Fibroblast of skin of right biceps (primary cell): Measurements from ENCODE around the gene VEZT.
"Not testable (repeated sequence)": the region's sequence is repeated elsewhere in the genome, so short reads cannot be mapped to it uniquely, and the experiment has no call there.

Source experiments
- DNase-seq: peaks from one replicate; pipeline ENCODE4 v3.0.0-alpha.2; 2013

The VEZT gene

GRCh38 chr12:95262808-95263207, 45.2 kb downstream of the VEZT start:
- DNase-seq: peak; percentile 49

GRCh38 chr12:95265765-95266164, 48.2 kb downstream of the VEZT start:
- no peak for DNase-seq

- DNase-seq: no peak
These were observed 48.6 kb downstream of the VEZT start for GRCh38 chr12:95266254-95266653.

GRCh38 chr12:95269892-95270291, 52.3 kb downstream of the VEZT start:
- DNase-seq: no peak

- no peak for DNase-seq
These were observed 53.9 kb downstream of the VEZT start for GRCh38 chr12:95271465-95271864.

GRCh38 chr12:95277139-95277538, 59.5 kb downstream of the VEZT start:
- peak; percentile 85 for DNase-seq

- DNase-seq: no peak
These were observed 62.2 kb downstream of the VEZT start for GRCh38 chr12:95279856-95280255.

GRCh38 chr12:95282266-95282665, 64.7 kb downstream of the VEZT start:
- DNase-seq: no peak

GRCh38 chr12:95283371-95283770, 65.8 kb downstream of the VEZT start:
- DNase-seq: no peak

GRCh38 chr12:95286713-95287112, 69.1 kb downstream of the VEZT start:
- DNase-seq: no peak

GRCh38 chr12:95291501-95291900, 73.9 kb downstream of the VEZT start:
- no peak for DNase-seq

GRCh38 chr12:95298916-95299315, 81.3 kb downstream of the VEZT start:
- no peak for DNase-seq

- no peak for DNase-seq
These were observed 82.7 kb downstream of the VEZT start for GRCh38 chr12:95300286-95300685.

- peak; percentile 41 for DNase-seq
These were observed 85.9 kb downstream of the VEZT start for GRCh38 chr12:95303476-95303875.

GRCh38 chr12:95304673-95305198, 87.1 kb downstream of the VEZT start:
- peak; percentile 66 for DNase-seq

- no peak for DNase-seq
These were observed 95.0 kb downstream of the VEZT start for GRCh38 chr12:95312656-95313055.

- not testable (repeated sequence) for DNase-seq
These were observed 97.1 kb downstream of the VEZT start for GRCh38 chr12:95314756-95315155.

GRCh38 chr12:95316798-95317197, 99.2 kb downstream of the VEZT start:
- DNase-seq: no peak

GRCh38 chr12:95318071-95318545, 100.5 kb downstream of the VEZT start:
- DNase-seq: peak; percentile 90

- no peak for DNase-seq
These were observed 102.2 kb downstream of the VEZT start for GRCh38 chr12:95319694-95320331.

- DNase-seq: no peak
These were observed 104.1 kb downstream of the VEZT start for GRCh38 chr12:95321516-95322246.

GRCh38 chr12:95322326-95322725, 104.7 kb downstream of the VEZT start:
- peak; percentile 96 for DNase-seq

GRCh38 chr12:95323212-95323611, 105.6 kb downstream of the VEZT start:
- DNase-seq: no peak

GRCh38 chr12:95324246-95324645, 106.6 kb downstream of the VEZT start:
- DNase-seq: peak; percentile 40
